22Rv1 (cell line): Measurements from ENCODE around the gene LSM2.
"Not testable (repeated sequence)": the region's sequence is repeated elsewhere in the genome, so short reads cannot be mapped to it uniquely, and the experiment has no call there.

ENCODE experiments used
- H3K27ac ChIP-seq: fragments of 450-650 bp; 2 replicates; pipeline ENCODE4 v1.5.1; 2017
- ZFX ChIP-seq: fragments of 450-650 bp; IDR thresholded peaks from 2 replicates; pipeline ENCODE4 v1.6.1; 2017; ENCODE audit warnings: antibody characterized with exemption, borderline replicate concordance
- TF ChIP-seq, protein P1 (sequence below): fragments of 450-650 bp; IDR thresholded peaks from 2 replicates; pipeline ENCODE4 v1.5.1; 2017; ENCODE audit warnings: mild to moderate bottlenecking

Gene LSM2

DNA sequence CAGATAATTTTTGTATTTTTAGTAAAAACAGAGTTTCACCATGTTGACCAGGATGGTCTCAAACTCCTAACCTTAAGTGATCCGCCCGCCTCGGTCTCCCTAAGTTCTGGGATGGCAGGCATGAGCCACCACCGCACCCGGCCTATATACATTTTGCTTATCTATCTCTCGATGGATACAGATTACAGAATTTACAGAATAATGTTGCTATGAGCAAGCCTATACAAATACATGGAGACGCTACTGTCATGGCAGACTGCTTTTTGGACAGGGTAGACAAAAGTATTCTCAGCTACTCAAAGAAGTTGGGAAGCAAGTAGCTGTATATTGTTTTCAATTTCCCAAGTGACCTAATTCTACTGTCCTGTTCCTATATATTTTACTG is 6.7 kb upstream of the LSM2 start:
- no peak for TF ChIP-seq ZFX
- TF ChIP-seq, protein P1, sequence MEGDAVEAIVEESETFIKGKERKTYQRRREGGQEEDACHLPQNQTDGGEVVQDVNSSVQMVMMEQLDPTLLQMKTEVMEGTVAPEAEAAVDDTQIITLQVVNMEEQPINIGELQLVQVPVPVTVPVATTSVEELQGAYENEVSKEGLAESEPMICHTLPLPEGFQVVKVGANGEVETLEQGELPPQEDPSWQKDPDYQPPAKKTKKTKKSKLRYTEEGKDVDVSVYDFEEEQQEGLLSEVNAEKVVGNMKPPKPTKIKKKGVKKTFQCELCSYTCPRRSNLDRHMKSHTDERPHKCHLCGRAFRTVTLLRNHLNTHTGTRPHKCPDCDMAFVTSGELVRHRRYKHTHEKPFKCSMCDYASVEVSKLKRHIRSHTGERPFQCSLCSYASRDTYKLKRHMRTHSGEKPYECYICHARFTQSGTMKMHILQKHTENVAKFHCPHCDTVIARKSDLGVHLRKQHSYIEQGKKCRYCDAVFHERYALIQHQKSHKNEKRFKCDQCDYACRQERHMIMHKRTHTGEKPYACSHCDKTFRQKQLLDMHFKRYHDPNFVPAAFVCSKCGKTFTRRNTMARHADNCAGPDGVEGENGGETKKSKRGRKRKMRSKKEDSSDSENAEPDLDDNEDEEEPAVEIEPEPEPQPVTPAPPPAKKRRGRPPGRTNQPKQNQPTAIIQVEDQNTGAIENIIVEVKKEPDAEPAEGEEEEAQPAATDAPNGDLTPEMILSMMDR = no peak
- peak overlapping the region; percentile 98 for H3K27ac ChIP-seq

DNA sequence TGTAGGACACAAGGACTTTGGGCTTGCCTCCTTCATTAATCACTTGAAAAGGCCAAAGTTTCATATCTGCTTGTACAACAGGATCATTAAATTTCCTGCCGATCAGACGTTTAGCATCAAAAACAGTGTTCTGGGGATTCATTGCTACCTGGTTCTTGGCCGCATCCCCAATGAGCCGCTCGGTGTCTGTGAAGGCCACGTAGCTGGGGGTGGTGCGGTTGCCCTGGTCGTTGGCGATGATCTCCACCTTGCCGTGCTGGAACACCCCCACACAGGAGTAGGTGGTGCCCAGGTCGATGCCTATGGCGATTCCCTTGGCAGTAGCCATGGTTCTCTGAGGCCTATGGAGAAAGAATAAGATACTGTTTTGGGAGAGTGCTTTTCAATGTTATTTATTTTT is 4.9 kb upstream of the LSM2 start:
- TF ChIP-seq, protein P1 = no peak
- TF ChIP-seq ZFX = no peak
- no peak overlapping the region for H3K27ac ChIP-seq

DNA sequence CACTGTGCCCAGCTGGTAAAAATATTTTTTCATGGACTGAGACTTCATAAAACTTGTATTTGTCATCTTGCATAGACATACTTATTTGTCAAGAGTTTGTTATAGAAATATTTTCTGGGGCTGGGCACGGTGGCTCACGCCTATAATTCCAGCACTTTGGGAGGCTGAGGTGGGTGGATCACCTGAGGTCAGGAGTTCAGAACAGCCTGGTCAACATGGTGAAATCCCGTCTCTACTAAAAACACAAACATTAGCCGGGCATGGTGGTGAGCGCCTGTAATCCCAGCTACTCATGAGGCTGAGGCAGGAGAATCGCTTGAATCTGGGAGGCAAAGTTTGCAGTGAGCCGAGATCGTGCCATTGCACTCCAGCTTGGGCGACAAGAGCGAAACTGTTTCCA is 1.8 kb upstream of the LSM2 start:
- not testable (repeated sequence) for H3K27ac ChIP-seq

DNA sequence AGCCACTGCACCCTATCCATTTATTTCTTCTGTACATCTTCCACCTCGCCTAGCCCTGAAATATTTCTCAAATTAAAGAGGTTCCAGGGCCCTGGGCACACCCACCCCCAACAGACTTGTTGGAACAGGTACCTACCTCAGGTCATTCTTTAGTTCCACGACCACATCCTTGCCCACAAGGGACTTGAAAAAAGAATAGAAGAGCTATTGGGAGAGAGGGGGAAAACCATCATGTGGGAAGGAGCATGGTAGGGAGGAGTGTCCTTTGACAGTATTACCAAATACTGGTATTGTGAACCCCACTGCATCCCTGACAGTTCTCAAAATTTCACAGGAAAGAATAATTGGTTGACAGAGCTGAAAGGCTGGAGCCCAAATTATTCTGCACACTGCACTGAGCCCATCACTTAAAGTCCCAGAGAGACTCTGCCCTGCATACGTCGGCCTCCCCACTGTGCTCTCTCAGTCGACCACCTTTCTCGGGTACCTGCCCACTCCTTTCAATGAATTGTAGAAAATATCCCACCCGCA is 762 bp downstream of the LSM2 start:
- peak overlapping the region; percentile 81 for H3K27ac ChIP-seq
- no peak for TF ChIP-seq ZFX
- TF ChIP-seq, protein P1 = no peak

DNA sequence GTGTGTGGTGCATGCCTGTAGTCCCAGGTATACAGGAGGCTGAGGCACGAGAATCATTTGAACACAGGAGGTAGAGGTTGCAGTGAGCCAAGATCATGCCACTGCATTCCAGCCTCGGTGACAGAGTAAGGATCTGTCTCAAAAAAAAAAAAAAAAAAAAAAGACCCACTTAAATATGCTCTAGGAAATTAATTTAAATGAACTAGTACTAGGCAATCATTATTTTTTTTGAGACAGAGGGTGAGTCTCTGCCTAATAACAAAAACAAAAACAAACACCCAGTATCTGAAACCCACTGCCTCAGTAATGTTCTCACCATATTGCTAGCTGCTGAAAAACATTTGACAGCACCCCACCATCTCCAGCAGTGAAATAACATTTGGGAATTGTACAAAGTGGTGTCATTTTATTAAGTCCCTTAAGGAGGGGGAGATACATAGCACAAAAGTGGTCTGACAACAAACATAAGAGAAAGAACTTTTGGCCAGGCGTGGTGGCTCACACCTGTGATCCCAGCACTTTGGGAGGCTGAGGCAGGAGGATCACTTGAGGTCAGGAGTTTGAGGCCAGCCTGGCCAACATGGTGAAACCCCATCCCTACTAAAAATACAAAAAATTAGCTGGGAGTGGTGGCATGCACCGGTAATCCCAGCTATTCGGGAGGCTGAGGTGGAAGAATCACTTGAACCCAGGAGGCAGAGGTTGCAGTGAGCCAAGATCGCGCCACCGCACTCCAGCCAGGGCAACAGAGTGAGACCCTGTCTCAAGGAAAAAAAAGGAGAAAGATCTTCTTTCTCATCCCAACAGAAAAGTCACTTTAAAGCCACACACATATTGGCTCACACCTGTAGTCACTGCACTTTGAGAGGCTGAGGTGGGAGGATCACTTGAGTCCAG is 5.5 kb downstream of the LSM2 start:
- not testable (repeated sequence) for H3K27ac ChIP-seq

DNA sequence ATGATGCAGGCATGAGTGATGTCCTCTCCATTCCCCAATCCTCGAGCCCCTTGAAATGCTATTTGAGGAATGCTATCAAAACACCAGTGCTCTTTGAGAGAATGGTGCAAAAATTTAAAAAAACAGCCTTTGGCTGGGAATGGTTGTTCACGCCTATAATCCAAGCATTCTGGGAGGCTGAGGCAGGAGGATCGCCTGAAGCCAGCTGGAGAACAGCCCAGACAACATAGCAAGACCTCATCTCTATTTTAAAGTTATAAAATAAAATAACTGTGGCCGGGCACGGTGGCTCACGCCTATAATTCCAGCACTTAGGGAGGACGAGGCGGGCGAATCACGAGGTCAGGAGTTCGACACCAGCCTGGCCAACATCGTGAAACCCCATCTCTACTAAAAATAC is 7.0 kb downstream of the LSM2 start:
- TF ChIP-seq, protein P1 = no peak
- no peak for TF ChIP-seq ZFX
- no peak overlapping the region for H3K27ac ChIP-seq

DNA sequence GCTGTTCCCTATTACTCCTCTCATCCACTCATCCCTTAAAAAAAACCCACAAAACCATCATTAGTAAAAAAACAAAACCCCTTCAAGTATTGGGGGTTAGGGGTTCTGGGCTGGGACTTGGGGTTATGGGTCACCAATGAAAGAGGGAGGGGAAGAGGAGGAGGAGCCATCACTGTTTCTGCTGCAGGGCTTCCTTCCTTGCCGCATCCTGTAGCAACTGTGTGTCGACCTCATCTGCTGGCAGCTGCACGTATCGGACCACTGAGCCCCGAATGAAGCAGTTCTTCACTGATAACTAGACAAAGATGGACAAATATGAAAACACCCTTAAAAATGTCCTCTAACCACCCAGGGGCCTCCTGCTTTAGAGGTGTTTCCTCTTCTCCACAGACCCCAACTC is 9.2 kb downstream of the LSM2 start:
- H3K27ac ChIP-seq = peak overlapping the region; percentile 88
- TF ChIP-seq, protein P1 = no peak

DNA sequence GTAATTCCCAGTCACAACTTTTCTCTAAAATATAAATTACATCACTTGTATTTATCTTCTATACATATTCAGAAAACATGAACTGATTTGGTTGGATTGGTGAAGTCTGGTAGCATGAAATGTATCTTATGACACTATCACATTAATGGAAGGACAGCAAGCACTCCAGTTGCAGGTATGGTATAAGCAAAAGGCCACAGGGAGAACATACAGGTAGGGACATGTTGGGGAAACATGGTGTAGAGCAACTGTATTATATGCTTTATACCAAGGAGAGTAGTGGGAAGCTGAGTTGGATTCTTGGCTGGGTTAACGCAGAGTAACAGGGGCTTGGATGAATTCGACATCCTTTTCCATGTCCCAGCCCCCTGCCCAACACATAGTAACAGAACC is 9.8 kb downstream of the LSM2 start:
- TF ChIP-seq ZFX = no peak
- TF ChIP-seq, protein P1 = no peak
- peak overlapping the region; percentile 88 for H3K27ac ChIP-seq
